ENCODE results near the gene CA4. TPM values are rescaled to one million over a fixed set of nuclear protein-coding genes. Genes with fewer than 3 reads are reported as not detected.
A peak's percentile ranks its signal among the peaks of the same experiment; 100 is the strongest.

Gene CA4
- total RNA-seq, 3 donors from 2014 or later: 4.7 to 46.5 (median 12.3) TPM

DNA sequence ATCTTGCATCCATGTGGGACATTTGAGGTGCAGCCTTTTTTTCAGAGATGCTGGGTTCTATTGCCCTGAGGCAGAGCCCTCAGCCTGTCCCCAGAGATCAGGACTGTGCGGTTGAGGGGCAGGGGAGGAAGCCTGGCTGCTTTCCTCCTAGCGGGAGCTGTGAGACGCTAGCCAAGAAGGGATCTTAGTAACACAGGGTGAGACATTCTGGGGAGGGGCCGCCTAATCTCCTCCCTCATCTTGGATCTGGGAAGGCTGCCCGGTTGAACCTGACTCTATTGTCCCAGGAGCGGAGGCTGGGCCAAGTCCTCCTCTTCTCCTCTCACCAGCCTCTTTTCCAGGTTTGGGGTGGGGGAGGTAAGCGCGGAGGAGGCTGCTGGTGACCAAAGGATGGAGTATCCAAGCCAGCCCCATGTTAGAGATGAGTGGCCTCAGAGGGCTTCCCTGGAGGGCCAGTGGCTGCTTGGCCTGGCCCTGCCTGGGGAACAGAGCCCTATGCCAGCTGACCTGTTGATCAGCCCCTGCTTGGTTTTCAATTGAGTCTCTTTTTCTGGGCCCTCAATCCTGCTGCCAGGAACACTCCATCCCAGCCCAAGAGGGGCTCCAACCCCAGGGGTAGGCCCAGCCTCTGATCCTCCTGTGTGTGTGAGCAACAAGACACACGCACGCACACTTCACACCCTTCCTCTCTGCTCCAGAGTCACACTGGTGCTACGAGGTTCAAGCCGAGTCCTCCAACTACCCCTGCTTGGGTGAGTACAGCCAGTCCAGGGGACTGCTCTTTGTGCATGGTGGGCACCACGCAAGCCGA, 5.0 kb downstream of the CA4 start:
- DNase-seq (ENCODE audit: low spot score in 2 of 2): no peak
- Histone ChIP-seq H3K4me1 (no peaks in the 10 kb centered on the region), H3K36me3 (no peaks in the 10 kb centered on the region), H3K4me3 (peak overlapping the region in 1 of 3 donors; percentile 19), H3K27ac (peak overlapping the region in 1 of 2 donors; percentile 72), H3K27me3 (peaks cover 2 to 20% of the 10 kb centered on the region in 2 donors), H3K9me3 (no peaks in the 10 kb centered on the region)
- intact Hi-C loops (cut with DNase I; ENCODE audit: low total_unique reads): no loop called here
- TF ChIP-seq POLR2AphosphoS5 (IDR thresholded peaks at IDR 0.05): no peak
- no peak for TF ChIP-seq CTCF (IDR thresholded peaks at IDR 0.05)
- no peak for TF ChIP-seq POLR2A (IDR thresholded peaks at IDR 0.05)

- Histone ChIP-seq H3K27ac (no peak overlapping the region), H3K4me1 (no peaks in the 10 kb centered on the region), H3K9me3 (no peaks in the 10 kb centered on the region), H3K4me3 (no peak overlapping the region), H3K36me3 (no peaks in the 10 kb centered on the region), H3K27me3 (peaks cover 0 to 15% of the 10 kb centered on the region in 2 donors)
- no peak for DNase-seq (ENCODE audit: low spot score in 2 of 2)
- intact Hi-C loops (cut with DNase I; ENCODE audit: low total_unique reads): no loop called here
- TF ChIP-seq POLR2A (IDR thresholded peaks at IDR 0.05): no peak
- TF ChIP-seq POLR2AphosphoS5 (IDR thresholded peaks at IDR 0.05): no peak
- TF ChIP-seq CTCF (IDR thresholded peaks at IDR 0.05): no peak
These were observed 5.6 kb downstream of the CA4 start for GRCh38 chr17:60155427-60155814.

GRCh38 chr17:60155815-60156214, 6.0 kb downstream of the CA4 start:
- H3K4me3 ChIP-seq: no peak overlapping the region
- intact Hi-C loops (cut with DNase I; ENCODE audit: low total_unique reads): no loop called here
- TF ChIP-seq POLR2A (IDR thresholded peaks at IDR 0.05): no peak
- TF ChIP-seq POLR2AphosphoS5 (IDR thresholded peaks at IDR 0.05): no peak
- no peak for TF ChIP-seq CTCF (IDR thresholded peaks at IDR 0.05)
- H3K27ac ChIP-seq: no peak overlapping the region
- H3K36me3 ChIP-seq: no peaks in the 10 kb centered on the region
- no peaks in the 10 kb centered on the region for H3K9me3 ChIP-seq
- H3K4me1 ChIP-seq: no peaks in the 10 kb centered on the region
- no peak for DNase-seq (ENCODE audit: low spot score in 2 of 2)
- H3K27me3 ChIP-seq: peaks cover 0 to 13% of the 10 kb centered on the region in 2 donors

- no peak for DNase-seq (ENCODE audit: low spot score in 2 of 2)
- Histone ChIP-seq H3K27ac (no peak overlapping the region), H3K36me3 (no peaks in the 10 kb centered on the region), H3K4me1 (no peaks in the 10 kb centered on the region), H3K27me3 (peaks cover 0 to 5% of the 10 kb centered on the region in 2 donors), H3K4me3 (no peak overlapping the region), H3K9me3 (no peaks in the 10 kb centered on the region)
- intact Hi-C loops (cut with DNase I; ENCODE audit: low total_unique reads): no loop called here
- TF ChIP-seq POLR2A (IDR thresholded peaks at IDR 0.05) (no peak), CTCF (IDR thresholded peaks at IDR 0.05) (no peak), POLR2AphosphoS5 (IDR thresholded peaks at IDR 0.05) (no peak)
These were observed 7.0 kb downstream of the CA4 start for GRCh38 chr17:60156746-60157145.

DNA sequence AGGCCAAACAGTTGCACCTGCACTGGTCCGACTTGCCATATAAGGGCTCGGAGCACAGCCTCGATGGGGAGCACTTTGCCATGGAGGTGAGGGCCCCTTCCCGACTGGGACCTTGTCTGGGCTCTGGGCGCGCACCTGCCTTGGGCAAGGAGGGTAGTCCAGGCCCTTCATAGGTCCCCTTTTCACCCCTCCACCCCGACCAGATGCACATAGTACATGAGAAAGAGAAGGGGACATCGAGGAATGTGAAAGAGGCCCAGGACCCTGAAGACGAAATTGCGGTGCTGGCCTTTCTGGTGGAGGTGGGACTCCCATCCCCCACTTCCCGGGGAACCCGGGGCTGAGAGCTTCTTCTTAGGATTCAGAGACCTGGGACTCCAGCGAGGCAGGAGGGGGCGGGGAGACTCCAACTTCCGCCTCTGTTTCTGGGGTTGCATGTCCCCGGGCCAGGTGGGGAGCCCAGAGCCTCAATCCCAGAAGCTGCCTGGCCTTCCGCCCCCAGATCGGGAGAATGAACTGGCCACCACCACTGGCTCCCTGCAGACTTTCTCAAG, 7.8 kb downstream of the CA4 start:
- Histone ChIP-seq H3K27ac (no peak overlapping the region), H3K27me3 (no peaks in the 10 kb centered on the region), H3K4me1 (no peaks in the 10 kb centered on the region), H3K4me3 (no peak overlapping the region), H3K36me3 (no peaks in the 10 kb centered on the region), H3K9me3 (no peaks in the 10 kb centered on the region)
- DNase-seq (ENCODE audit: low spot score in 2 of 2): no peak
- intact Hi-C loops (cut with DNase I; ENCODE audit: low total_unique reads): no loop called here
- no peak for TF ChIP-seq POLR2AphosphoS5 (IDR thresholded peaks at IDR 0.05)
- no peak for TF ChIP-seq CTCF (IDR thresholded peaks at IDR 0.05)
- TF ChIP-seq POLR2A (IDR thresholded peaks at IDR 0.05): no peak
